ENCODE results near the gene RPS3.

RPS3 gene

DNA sequence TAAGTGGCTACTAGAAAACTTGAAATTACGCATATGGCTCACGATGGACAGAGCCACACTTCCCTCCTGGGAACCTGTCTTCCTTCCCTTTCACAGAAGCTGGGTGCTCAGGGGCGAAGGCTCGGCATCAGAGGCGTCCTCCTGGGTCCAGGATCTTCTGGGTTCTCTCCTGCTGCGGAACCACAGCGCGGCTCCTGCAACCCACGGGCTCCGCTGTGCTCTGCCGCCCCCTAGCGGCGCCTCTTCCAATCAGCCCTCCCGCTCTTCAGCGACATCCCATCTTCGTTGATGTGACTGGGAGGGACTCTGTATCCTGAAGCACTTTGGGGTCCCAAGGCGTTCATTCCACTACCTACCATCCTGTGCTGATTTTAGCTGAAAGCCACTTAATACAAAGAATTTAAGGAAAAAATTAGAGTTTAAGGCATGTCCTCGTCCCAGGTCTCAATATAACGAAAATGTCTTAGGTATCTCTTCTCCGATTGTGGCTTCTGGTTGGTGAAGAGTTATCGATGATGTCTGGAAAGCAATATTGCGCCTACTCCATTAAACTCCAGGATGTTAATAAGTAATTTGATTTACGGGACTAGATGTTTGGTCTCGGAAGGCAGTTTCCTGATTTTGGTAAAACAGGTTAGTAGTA lies 14.8 kb upstream of the RPS3 start:
- 28% methylated on average over 20 of the region's 24 CpGs for WGBS
- H2AFZ ChIP-seq (ENCODE audit: low read depth, low read length) = no peak overlapping the region

DNA sequence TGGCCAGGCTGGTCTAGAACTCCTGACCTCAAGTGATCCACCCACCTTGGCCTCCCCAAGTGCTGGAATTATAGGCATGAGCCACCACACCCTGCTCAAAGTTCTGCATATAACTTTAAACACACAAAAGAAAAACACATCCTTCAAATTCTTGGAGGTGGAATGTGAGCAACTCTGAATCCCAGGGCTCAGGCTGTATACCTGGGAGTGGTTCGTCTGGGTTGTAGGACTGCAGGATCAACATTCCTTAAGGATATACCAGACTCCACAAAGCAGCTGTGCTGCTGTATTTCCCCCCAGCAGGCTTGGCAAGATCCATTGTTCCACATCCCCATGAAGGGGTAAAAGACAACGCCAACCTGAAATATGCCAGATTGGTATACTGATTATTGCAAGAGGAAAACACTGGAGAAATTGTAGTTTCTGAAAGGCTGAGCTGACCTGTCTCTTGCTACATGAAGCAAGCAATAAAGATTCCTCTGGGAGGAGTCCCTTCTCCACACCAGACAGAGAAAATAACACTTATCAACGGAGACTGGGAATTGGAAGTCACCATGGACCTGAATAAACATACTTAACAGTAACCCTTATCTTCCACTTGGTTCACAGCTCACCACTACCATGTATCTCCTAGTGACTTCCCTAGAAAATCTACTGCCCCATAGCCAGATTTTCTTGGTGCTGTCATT lies 12.2 kb upstream of the RPS3 start:
- Histone ChIP-seq H3K18ac (ENCODE audit: low read depth in 1 of 2, low read length in 2 of 2) (no peak overlapping the region), H3K79me1 (replicated peaks; ENCODE audit: low read length, poor library complexity, severe bottlenecking) (no peaks in the 10 kb centered on the region), H2BK5ac (ENCODE audit: low read depth, low read length, poor library complexity, severe bottlenecking) (peak overlapping the region; percentile 9), H2AFZ (ENCODE audit: low read depth, low read length) (no peak overlapping the region), H3K9me3 (ENCODE audit: control insufficient read depth, low read length) (no peaks in the 10 kb centered on the region), H3K9ac (ENCODE audit: low read length) (no peak overlapping the region), H3K4me1 (ENCODE audit: control insufficient read depth, insufficient read depth, low read depth, low read length) (peaks cover 18% of the 10 kb centered on the region), H2BK120ac (ENCODE audit: low read depth, low read length) (no peak overlapping the region), H3K14ac (ENCODE audit: low read length in 2 of 2) (no peak overlapping the region), H3K4me2 (ENCODE audit: low read length, poor library complexity, severe bottlenecking) (no peak overlapping the region), H3K23ac (ENCODE audit: low read length in 2 of 2) (no peak overlapping the region), H3K4me3 (ENCODE audit: insufficient read depth in 1 of 2, low read depth in 1 of 2, low read length in 2 of 2) (no peak overlapping the region), H2BK15ac (ENCODE audit: low read depth, poor library complexity, severe bottlenecking) (no peak overlapping the region), H2AK5ac (ENCODE audit: low read length, severe bottlenecking) (no peak overlapping the region), H3K27me3 (ENCODE audit: control insufficient read depth in 1 of 2, insufficient read depth in 1 of 2, low read length in 2 of 2) (no peaks in the 10 kb centered on the region), H4K8ac (ENCODE audit: low read length) (no peak overlapping the region), H4K91ac (ENCODE audit: low read length) (no peak overlapping the region), H3K27ac (ENCODE audit: low read length, poor library complexity, severe bottlenecking) (peak overlapping the region; percentile 84), H2BK12ac (ENCODE audit: low read length in 2 of 2) (peak overlapping the region in 1 of 2 experiments; percentile 3), H3K4ac (ENCODE audit: low read depth in 1 of 2, low read length in 2 of 2) (no peak overlapping the region), H3K36me3 (ENCODE audit: control insufficient read depth in 1 of 2, insufficient read depth in 2 of 2, low read depth in 1 of 2, low read length in 2 of 2) (no peaks in the 10 kb centered on the region)
- WGBS = 35% methylated on average over 3 of the region's 3 CpGs
- DNase-seq = peak; percentile 44

More for the DNA sequence above, 14.8 kb upstream of the RPS3 start:
- no peak overlapping the region for H2BK120ac ChIP-seq (ENCODE audit: low read depth, low read length)
- no peak overlapping the region for H3K9ac ChIP-seq (ENCODE audit: low read length)
- H3K36me3 ChIP-seq (ENCODE audit: control insufficient read depth in 1 of 2, insufficient read depth in 2 of 2, low read depth in 1 of 2, low read length in 2 of 2) = no peaks in the 10 kb centered on the region
- H3K14ac ChIP-seq (ENCODE audit: low read length in 2 of 2) = no peak overlapping the region
- no peak overlapping the region for H3K23ac ChIP-seq (ENCODE audit: low read length in 2 of 2)
- peaks cover 23% of the 10 kb centered on the region for H3K4me1 ChIP-seq (ENCODE audit: control insufficient read depth, insufficient read depth, low read depth, low read length)
- no peak overlapping the region for H3K4me3 ChIP-seq (ENCODE audit: insufficient read depth in 1 of 2, low read depth in 1 of 2, low read length in 2 of 2)
- peak overlapping the region; percentile 68 for H3K4me2 ChIP-seq (ENCODE audit: low read length, poor library complexity, severe bottlenecking)
- H3K4ac ChIP-seq (ENCODE audit: low read depth in 1 of 2, low read length in 2 of 2) = no peak overlapping the region
- H2AK5ac ChIP-seq (ENCODE audit: low read length, severe bottlenecking) = peak overlapping the region; percentile 37
- H2BK12ac ChIP-seq (ENCODE audit: low read length in 2 of 2) = peak overlapping the region; percentile 85
- DNase-seq = peak; percentile 75
- H3K9me3 ChIP-seq (ENCODE audit: control insufficient read depth, low read length) = no peaks in the 10 kb centered on the region
- no peak overlapping the region for H2BK5ac ChIP-seq (ENCODE audit: low read depth, low read length, poor library complexity, severe bottlenecking)
- H3K27ac ChIP-seq (ENCODE audit: low read length, poor library complexity, severe bottlenecking) = no peak overlapping the region
- no peaks in the 10 kb centered on the region for H3K79me1 ChIP-seq (replicated peaks; ENCODE audit: low read length, poor library complexity, severe bottlenecking)
- no peak overlapping the region for H4K91ac ChIP-seq (ENCODE audit: low read length)
- H3K27me3 ChIP-seq (ENCODE audit: control insufficient read depth in 1 of 2, insufficient read depth in 1 of 2, low read length in 2 of 2) = no peaks in the 10 kb centered on the region
- H3K18ac ChIP-seq (ENCODE audit: low read depth in 1 of 2, low read length in 2 of 2) = peak overlapping the region in 1 of 2 experiments; percentile 83
- peak overlapping the region; percentile 36 for H2BK15ac ChIP-seq (ENCODE audit: low read depth, poor library complexity, severe bottlenecking)
- H4K8ac ChIP-seq (ENCODE audit: low read length) = peak overlapping the region; percentile 67

DNA sequence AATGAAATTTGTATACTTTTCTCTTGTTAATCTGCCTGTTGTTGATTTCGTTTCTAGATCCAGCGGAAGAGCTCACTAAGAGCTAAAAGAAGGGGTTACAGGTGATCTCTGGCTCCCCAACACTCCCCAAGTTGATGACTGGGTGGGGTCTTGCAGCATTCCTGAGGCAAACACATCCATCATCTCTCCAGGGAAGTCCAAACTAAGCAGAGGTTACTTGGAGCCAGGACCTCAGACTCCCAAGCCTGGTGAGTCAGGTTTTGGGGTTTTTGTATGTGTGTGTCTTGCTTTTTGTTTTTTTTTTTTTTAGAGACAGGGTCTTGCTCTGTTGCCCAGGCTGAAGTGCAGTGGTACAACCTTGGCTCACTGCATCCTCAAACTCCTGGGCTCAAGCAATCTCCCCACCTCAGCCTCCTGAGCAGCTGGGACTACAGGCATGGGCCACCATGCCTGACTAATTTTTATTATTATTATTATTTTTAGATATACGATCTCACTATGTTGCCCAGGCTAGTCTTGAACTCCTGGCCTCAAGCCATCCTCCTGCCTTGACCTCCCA lies 11.5 kb upstream of the RPS3 start:
- Histone ChIP-seq H3K27me3 (ENCODE audit: control insufficient read depth in 1 of 2, insufficient read depth in 1 of 2, low read length in 2 of 2) (no peaks in the 10 kb centered on the region), H3K4me2 (ENCODE audit: low read length, poor library complexity, severe bottlenecking) (no peak overlapping the region), H3K18ac (ENCODE audit: low read depth in 1 of 2, low read length in 2 of 2) (no peak overlapping the region), H2AK5ac (ENCODE audit: low read length, severe bottlenecking) (peak overlapping the region; percentile 95), H3K9ac (ENCODE audit: low read length) (no peak overlapping the region), H4K8ac (ENCODE audit: low read length) (no peak overlapping the region), H3K36me3 (ENCODE audit: control insufficient read depth in 1 of 2, insufficient read depth in 2 of 2, low read depth in 1 of 2, low read length in 2 of 2) (no peaks in the 10 kb centered on the region), H3K9me3 (ENCODE audit: control insufficient read depth, low read length) (no peaks in the 10 kb centered on the region), H3K79me1 (replicated peaks; ENCODE audit: low read length, poor library complexity, severe bottlenecking) (no peaks in the 10 kb centered on the region), H4K91ac (ENCODE audit: low read length) (no peak overlapping the region), H2BK5ac (ENCODE audit: low read depth, low read length, poor library complexity, severe bottlenecking) (no peak overlapping the region), H3K4me1 (ENCODE audit: control insufficient read depth, insufficient read depth, low read depth, low read length) (peaks cover 18% of the 10 kb centered on the region), H2BK120ac (ENCODE audit: low read depth, low read length) (no peak overlapping the region), H3K14ac (ENCODE audit: low read length in 2 of 2) (no peak overlapping the region), H3K4me3 (ENCODE audit: insufficient read depth in 1 of 2, low read depth in 1 of 2, low read length in 2 of 2) (no peak overlapping the region), H2BK15ac (ENCODE audit: low read depth, poor library complexity, severe bottlenecking) (no peak overlapping the region), H3K27ac (ENCODE audit: low read length, poor library complexity, severe bottlenecking) (peak overlapping the region; percentile 84), H3K23ac (ENCODE audit: low read length in 2 of 2) (no peak overlapping the region), H2BK12ac (ENCODE audit: low read length in 2 of 2) (peak overlapping the region in 1 of 2 experiments; percentile 70), H2AFZ (ENCODE audit: low read depth, low read length) (no peak overlapping the region), H3K4ac (ENCODE audit: low read depth in 1 of 2, low read length in 2 of 2) (no peak overlapping the region)
- 87% methylated on average over 2 of the region's 3 CpGs for WGBS
- no peak for DNase-seq

Measured in mesenchymal stem cell (in vitro differentiated cells and primary cell).